ENCODE data around the gene TNFAIP3. TPM values are rescaled to one million over a fixed set of nuclear protein-coding genes. Genes with fewer than 3 reads are reported as not detected.
A peak's percentile ranks its signal among the peaks of the same experiment; 100 is the strongest.

Gene TNFAIP3
- total RNA-seq, 2 donors from 2014 or later = 9.6 to 12.5 TPM

GRCh38 chr6:137907170-137907569, 40.1 kb downstream of the TNFAIP3 start:
- H3K4me3 ChIP-seq = no peak overlapping the region
- intact Hi-C loops (cut with DNase I) = no loop called here
- WGBS, 2 donors = 73 to 79% methylated on average over 2 of the region's 2 CpGs
- ATAC-seq (no peak), DNase-seq (no peak)
- H3K36me3 ChIP-seq (replicated peaks in 1 of 2; ENCODE audit: insufficient read depth in 1 of 2, low read depth in 2 of 2) = no peaks in the 10 kb centered on the region
- H3K27me3 ChIP-seq = no peaks in the 10 kb centered on the region
- no peak overlapping the region for H3K27ac ChIP-seq
- H3K9me3 ChIP-seq = no peaks in the 10 kb centered on the region
- peaks cover 15% of the 10 kb centered on the region for H3K4me1 ChIP-seq
- TF ChIP-seq CTCF (IDR thresholded peaks at IDR 0.05) (no peak), POLR2A (IDR thresholded peaks at IDR 0.05) (no peak)

- no peak for DNase-seq
- TF ChIP-seq POLR2A (IDR thresholded peaks at IDR 0.05) = no peak
- TF ChIP-seq CTCF (IDR thresholded peaks at IDR 0.05) = no peak
- no peaks in the 10 kb centered on the region for H3K9me3 ChIP-seq
- 64 to 65% methylated on average over 3 of the region's 3 CpGs for WGBS, 2 donors
- no peak overlapping the region for H3K27ac ChIP-seq
- no peak overlapping the region for H3K4me3 ChIP-seq
- ATAC-seq = no peak
- peaks cover 1% of the 10 kb centered on the region for H3K4me1 ChIP-seq
- H3K36me3 ChIP-seq (replicated peaks in 1 of 2; ENCODE audit: insufficient read depth in 1 of 2, low read depth in 2 of 2) = no peaks in the 10 kb centered on the region
- H3K27me3 ChIP-seq = no peaks in the 10 kb centered on the region
- intact Hi-C loops (cut with DNase I) = no loop called here
Observed at GRCh38 chr6:137909533-137909932, 42.5 kb downstream of the TNFAIP3 start.

- intact Hi-C loops (cut with DNase I) = no loop called here
- WGBS, 2 donors = 52 to 54% methylated on average over 1 of the region's 1 CpG
- Histone ChIP-seq H3K27me3 (no peaks in the 10 kb centered on the region), H3K4me3 (no peak overlapping the region), H3K9me3 (no peaks in the 10 kb centered on the region), H3K27ac (no peak overlapping the region), H3K36me3 (replicated peaks in 1 of 2; ENCODE audit: insufficient read depth in 1 of 2, low read depth in 2 of 2) (no peaks in the 10 kb centered on the region), H3K4me1 (no peaks in the 10 kb centered on the region)
- DNase-seq (peak in 1 of 4 donors; percentile 36), ATAC-seq (no peak)
- TF ChIP-seq CTCF (IDR thresholded peaks at IDR 0.05) = no peak
- no peak for TF ChIP-seq POLR2A (IDR thresholded peaks at IDR 0.05)
Observed at GRCh38 chr6:137910424-137910834, 43.4 kb downstream of the TNFAIP3 start.

- no peaks in the 10 kb centered on the region for H3K36me3 ChIP-seq (replicated peaks in 1 of 2; ENCODE audit: insufficient read depth in 1 of 2, low read depth in 2 of 2)
- TF ChIP-seq POLR2A (IDR thresholded peaks at IDR 0.05) (no peak), CTCF (IDR thresholded peaks at IDR 0.05) (no peak)
- H3K4me1 ChIP-seq = no peaks in the 10 kb centered on the region
- ATAC-seq (no peak), DNase-seq (no peak)
- no peak overlapping the region for H3K4me3 ChIP-seq
- no peaks in the 10 kb centered on the region for H3K27me3 ChIP-seq
- intact Hi-C loops (cut with DNase I) = no loop called here
- H3K9me3 ChIP-seq = no peaks in the 10 kb centered on the region
- 72 to 80% methylated on average over 6 of the region's 6 CpGs for WGBS, 2 donors
- no peak overlapping the region for H3K27ac ChIP-seq
Observed at GRCh38 chr6:137910843-137911456, 43.9 kb downstream of the TNFAIP3 start.

- 52 to 56% methylated on average over 10 of the region's 10 CpGs for WGBS, 2 donors
- no peak overlapping the region for H3K4me3 ChIP-seq
- no peaks in the 10 kb centered on the region for H3K36me3 ChIP-seq (replicated peaks in 1 of 2; ENCODE audit: insufficient read depth in 1 of 2, low read depth in 2 of 2)
- H3K4me1 ChIP-seq = no peaks in the 10 kb centered on the region
- H3K27ac ChIP-seq = no peak overlapping the region
- no peak for DNase-seq
- intact Hi-C loops (cut with DNase I) = no loop called here
- no peak for TF ChIP-seq POLR2A (IDR thresholded peaks at IDR 0.05)
- TF ChIP-seq CTCF (IDR thresholded peaks at IDR 0.05) = no peak
- ATAC-seq = no peak
- H3K9me3 ChIP-seq = no peaks in the 10 kb centered on the region
- H3K27me3 ChIP-seq = no peaks in the 10 kb centered on the region
Observed at GRCh38 chr6:137911675-137912191, 44.7 kb downstream of the TNFAIP3 start.
